Femur (tissue), 1 donor: Measurements from ENCODE around the gene MAB21L4.
"Not testable (repeated sequence)": the region's sequence is repeated elsewhere in the genome, so short reads cannot be mapped to it uniquely, and the experiment has no call there.

Experiments used
- DNase-seq: peaks from one replicate; pipeline ENCODE4 v3.0.0-alpha.2; 2017

The MAB21L4 gene

GRCh38 chr2:240856151-240856980 lies 39.6 kb downstream of the MAB21L4 start:
- DNase-seq = no peak

GRCh38 chr2:240855670-240856069 lies 40.3 kb downstream of the MAB21L4 start:
- DNase-seq = no peak

- no peak for DNase-seq
Measured at GRCh38 chr2:240852671-240853314, 43.2 kb downstream of the MAB21L4 start.

GRCh38 chr2:240851078-240851991 lies 44.6 kb downstream of the MAB21L4 start:
- peak; percentile 89 for DNase-seq

GRCh38 chr2:240850756-240851077 lies 45.2 kb downstream of the MAB21L4 start:
- DNase-seq = no peak

GRCh38 chr2:240850026-240850425 lies 45.9 kb downstream of the MAB21L4 start:
- DNase-seq = no peak

GRCh38 chr2:240848900-240849680 lies 46.9 kb downstream of the MAB21L4 start:
- DNase-seq = no peak

- DNase-seq = no peak
Measured at GRCh38 chr2:240847817-240848216, 48.1 kb downstream of the MAB21L4 start.

- no peak for DNase-seq
Measured at GRCh38 chr2:240846873-240847595, 48.9 kb downstream of the MAB21L4 start.

GRCh38 chr2:240846309-240846708 lies 49.6 kb downstream of the MAB21L4 start:
- DNase-seq = not testable (repeated sequence)

GRCh38 chr2:240840435-240841060 lies 55.4 kb downstream of the MAB21L4 start:
- peak; percentile 79 for DNase-seq

- DNase-seq = no peak
Measured at GRCh38 chr2:240839152-240840143, 56.5 kb downstream of the MAB21L4 start.

- no peak for DNase-seq
Measured at GRCh38 chr2:240837621-240838020, 58.3 kb downstream of the MAB21L4 start.

GRCh38 chr2:240836781-240837467 lies 59.0 kb downstream of the MAB21L4 start:
- DNase-seq = peak; percentile 64
